NCI-H2107 treated with DMSO at 0.1 percent for 48 hours (cell line): ENCODE measurements around the gene CDC42BPB.

Experiments used
- DNase-seq: peaks from one replicate; lab custom pipeline; 2025; ENCODE audit not compliant: unreplicated experiment; lab: John Stamatoyannopoulos, UW

Gene CDC42BPB

GRCh38 chr14:103073876-103074728 lies 16.8 kb upstream of the CDC42BPB start:
- DNase-seq: no peak

GRCh38 chr14:103073367-103073875 lies 16.1 kb upstream of the CDC42BPB start:
- DNase-seq: no peak

GRCh38 chr14:103072595-103073366 lies 15.4 kb upstream of the CDC42BPB start:
- no peak for DNase-seq

DNA sequence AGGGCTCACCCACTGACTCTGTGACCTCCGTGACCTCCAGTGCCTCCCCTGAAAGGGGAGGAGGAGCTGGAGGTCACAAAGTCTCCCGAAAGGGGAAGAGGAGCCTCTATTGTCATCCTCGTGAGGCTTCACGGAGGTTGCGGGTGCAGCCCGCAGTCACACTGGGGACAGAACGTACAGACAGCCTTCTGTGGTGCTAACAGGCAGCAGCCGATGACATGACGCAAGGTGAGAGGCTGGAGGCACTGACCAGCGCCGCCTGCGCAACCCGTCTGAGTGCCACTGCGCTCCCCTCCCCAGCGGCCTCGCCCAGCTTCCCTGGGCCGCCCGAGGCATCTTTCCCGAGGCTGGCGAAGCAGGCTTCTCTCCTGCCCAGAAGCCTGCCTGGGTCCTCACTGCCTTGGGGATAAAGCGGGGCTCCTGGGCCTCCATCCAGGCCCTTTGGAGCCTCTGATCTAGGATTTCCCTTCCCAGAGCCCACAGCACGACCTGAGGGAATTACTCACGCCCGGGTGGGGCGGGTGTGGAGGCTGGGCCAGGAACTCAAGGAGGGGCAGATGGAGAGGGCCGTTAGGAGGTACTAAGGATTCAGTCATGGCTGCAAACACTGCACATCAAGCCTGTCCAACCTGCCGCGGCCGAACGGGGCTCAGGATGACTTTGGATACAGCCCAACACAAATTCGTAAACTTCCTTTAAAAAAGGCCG lies 14.3 kb upstream of the CDC42BPB start:
- no peak for DNase-seq

- DNase-seq: no peak
Measured at GRCh38 chr14:103070971-103071542, 13.7 kb upstream of the CDC42BPB start.

DNA sequence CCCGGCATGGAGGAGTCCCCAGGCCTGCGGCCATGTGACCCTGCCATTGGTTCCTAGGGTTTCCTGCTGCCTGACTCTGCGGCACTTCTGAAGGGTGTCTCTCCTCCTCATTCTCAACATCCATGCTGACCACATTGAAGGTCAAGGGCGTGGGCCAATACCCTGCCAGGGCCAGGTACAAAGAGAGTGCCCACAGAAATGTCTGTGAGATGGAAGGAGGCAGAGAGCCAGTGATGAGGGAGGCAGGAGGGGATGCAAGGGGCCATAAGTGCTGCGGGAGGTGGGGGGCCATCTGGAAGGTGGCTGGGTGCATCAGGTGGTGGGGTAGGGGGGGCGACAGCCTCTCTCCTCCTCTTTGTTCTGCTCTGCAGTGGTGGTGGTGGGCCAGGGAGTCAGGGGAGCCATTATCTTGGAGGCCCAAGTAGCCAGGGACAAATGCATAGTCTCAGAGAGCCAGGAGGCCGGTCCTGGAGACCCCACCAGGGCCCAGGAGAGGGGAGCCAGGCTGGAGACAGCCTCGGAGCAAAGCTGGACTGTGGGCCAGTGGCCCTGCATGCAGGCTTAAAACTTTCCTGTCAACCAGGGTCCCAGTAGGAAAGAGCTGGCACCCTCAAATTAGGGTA lies 13.0 kb upstream of the CDC42BPB start:
- DNase-seq: no peak

- no peak for DNase-seq
Measured at GRCh38 chr14:103068351-103069073, 11.2 kb upstream of the CDC42BPB start.

- no peak for DNase-seq
Measured at GRCh38 chr14:103067231-103067954, 10.0 kb upstream of the CDC42BPB start.

DNA sequence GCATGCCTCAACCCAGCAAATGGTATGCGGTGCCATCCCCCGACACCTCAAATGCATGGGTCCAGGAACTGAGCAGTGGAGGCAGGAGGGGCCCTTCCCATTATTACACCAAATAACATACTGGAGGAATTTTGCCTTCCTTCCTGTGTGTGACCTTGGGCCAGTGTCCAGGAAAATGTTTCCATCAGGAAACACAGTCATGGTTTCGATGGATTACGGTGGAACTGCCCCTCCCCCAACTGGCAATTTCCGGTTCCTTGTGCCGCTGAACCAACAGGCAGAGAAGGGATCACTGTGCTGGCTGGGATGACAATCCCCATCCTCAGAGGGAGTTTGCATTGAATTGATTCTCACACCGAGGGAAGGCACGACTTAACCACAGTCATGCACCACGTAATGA lies 9.1 kb upstream of the CDC42BPB start:
- no peak for DNase-seq

- DNase-seq: no peak
Measured at GRCh38 chr14:103065861-103066260, 8.5 kb upstream of the CDC42BPB start.

DNA sequence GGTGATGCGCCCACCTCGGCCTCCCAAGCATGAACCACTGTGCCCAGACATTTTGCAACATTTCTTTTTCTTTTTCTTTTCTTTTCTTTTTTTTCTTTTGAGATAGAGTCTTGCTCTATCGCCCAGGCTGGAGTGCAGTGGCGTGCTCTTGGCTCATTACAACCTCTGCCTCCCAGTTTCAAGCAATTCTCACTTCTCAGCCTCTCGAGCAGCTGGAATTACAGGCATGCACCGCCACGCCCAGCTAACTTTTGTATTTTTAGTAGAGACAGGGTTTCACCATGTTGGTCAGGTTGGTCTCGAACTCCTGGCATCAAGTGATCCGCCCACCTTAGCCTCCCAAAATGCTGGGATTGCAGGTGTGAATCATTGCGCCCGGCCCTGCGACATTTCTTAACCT lies 7.6 kb upstream of the CDC42BPB start:
- no peak for DNase-seq

DNA sequence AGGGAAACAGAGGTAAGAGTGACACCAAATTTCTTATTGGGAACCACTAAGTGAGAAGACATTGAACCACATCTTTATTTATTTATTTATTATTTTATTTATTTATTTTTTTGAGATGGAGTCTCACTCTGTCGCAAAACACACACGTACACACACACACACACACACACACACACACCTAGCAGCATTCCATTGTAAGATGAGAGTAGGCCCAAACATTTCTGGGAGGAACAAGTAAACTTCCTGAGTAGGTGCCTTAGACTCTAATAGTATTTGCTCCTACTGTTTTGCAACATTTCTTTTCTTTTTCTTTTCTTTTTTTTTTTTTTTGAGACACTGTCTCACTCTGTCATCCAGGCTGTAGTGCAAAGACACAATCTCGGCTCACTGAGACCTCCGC lies 7.1 kb upstream of the CDC42BPB start:
- no peak for DNase-seq

- peak; percentile 90 for DNase-seq
Measured at GRCh38 chr14:103061482-103061976, 4.2 kb upstream of the CDC42BPB start.

DNA sequence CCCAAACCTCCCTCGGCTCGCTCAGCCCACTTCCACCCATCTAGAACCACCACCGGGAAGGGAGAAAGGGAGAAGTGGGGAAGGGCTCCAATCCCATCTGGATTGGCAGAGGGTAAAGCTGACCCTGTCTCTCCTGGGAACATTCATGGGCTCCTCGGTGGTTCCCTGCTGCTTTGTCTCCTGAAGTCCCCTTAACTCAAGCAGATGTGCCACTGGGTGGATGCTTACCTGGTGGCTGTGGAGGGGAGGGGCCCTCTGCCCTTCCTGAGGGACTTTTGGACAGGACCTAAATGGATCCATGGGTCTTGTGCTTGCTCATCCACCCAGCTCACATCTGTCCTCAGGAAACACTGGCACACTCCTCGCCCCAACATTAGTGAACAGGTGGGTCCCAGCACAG lies 2.2 kb upstream of the CDC42BPB start:
- DNase-seq: no peak

DNA sequence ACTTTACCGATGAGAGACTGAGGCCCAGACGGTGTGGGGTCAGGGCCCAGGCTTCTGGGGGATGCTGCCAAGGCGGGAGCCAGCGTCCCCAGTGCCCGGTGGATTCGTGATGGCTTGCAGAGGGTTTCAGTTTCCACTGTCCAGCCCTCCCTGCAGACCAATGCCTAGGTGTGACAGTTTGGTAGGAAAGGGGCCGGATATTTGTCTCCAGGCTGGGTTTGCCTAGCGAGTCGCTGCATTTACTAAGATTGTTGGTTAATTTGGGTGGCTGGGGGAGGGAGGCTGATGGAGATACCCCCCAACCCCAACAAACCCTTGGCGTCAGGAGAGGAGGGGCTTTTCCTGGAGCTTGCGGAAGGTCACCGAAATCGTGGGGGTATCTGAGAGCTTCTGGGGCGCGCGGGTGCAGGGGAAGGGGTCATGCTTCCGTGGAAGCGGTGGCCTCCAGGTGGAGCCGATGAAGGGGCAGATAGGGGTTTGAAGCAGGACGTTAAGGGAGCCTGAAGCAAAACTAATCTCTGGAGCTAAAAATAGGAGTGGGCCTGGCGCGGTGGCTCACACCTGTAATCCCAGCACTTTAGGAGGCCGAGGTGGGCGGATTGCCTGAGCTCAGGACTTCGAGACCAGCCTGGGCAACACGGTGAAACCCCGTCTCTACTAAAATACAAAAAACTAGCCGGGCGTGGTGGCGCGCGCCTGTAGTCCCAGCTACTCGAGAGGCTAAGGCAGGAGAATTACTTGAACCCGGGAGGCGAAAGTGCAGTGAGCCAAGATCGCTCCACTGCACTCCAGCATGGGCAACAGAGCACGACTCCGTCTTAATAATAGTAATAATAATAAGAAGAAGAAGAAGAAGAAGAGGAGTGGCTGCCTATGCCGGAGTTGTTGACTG lies 1.1 kb upstream of the CDC42BPB start:
- DNase-seq: no peak

GRCh38 chr14:103057028-103057371 lies 349 bp downstream of the CDC42BPB start:
- no peak for DNase-seq

DNA sequence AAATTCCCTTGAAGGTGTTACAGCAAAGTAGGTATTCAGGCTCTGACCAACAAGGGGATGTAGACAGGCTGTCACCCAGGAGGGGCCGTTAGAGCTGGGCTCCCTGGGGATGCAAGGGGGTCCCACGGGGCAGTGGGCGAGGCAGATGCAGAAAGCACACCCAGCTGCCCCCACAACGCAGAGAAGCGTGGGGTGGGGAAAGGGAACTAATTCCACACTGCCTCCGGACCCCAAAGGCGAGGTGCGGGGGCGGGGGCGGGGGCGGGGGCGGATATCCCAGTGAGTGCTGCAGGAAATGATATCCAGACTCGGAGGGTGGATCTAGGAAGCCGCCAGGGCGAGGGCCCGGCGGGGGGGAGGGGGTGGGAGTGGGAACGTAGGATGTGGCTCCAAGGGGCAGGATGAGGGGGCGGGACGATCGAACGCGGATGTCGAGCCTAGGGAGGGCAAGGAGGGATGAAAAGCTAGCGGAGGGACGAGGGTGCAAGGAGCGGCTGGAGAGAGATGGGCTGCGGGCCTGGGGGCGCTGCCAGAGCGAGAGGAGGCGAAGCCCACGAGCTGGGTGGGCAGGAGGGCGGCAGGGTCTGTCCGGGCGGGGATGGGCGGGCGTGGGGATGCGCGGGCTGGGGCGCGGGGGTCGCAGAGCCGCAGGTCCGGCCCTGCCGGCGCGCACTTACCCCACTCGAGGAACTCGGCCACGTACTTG lies 874 bp downstream of the CDC42BPB start:
- no peak for DNase-seq

DNA sequence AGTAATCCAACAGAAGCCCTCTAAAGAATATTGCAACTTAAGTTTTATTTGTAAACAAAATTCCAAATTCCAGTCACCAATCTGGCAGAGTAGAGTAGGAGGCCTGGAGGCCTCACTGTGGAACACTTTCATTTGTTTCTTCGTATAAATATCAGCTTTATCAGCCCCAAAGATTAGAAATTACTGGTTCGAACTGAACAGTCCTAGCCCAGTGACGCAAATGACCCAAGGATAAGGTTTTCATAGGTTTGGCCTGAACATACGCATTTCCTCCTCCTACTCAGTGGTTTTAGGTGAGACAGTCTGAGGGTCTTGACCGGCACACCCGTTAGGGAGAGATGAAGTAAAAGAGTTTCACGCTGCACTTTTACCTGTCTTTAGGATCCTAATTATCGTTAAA lies 1.7 kb downstream of the CDC42BPB start:
- no peak for DNase-seq
